ENCODE results near the gene TTLL7. TPM values are rescaled to one million over a fixed set of nuclear protein-coding genes. Genes with fewer than 3 reads are reported as not detected.

TTLL7 gene
- total RNA-seq, 3 donors from 2014 or later, result 0.05 to 0.57 (median 0.40) TPM

- Mint-ChIP-seq H3K36me3 (ENCODE audit: insufficient read depth) (no peaks in the 10 kb centered on the region), H3K4me3 (no peak overlapping the region), H3K9me3 (no peaks in the 10 kb centered on the region), H3K27me3 (ENCODE audit: low read depth) (peaks cover 19% of the 10 kb centered on the region), H3K4me1 (ENCODE audit: low read depth) (no peaks in the 10 kb centered on the region)
- DNase-seq (no peak), ATAC-seq (no peak)
Observed at GRCh38 chr1:83909687-83910086, 89.2 kb downstream of the TTLL7 start.

- DNase-seq, result no peak
- Mint-ChIP-seq H3K36me3 (ENCODE audit: insufficient read depth) (no peaks in the 10 kb centered on the region), H3K9me3 (no peaks in the 10 kb centered on the region), H3K4me1 (ENCODE audit: low read depth) (no peaks in the 10 kb centered on the region), H3K27me3 (ENCODE audit: low read depth) (peaks cover 17% of the 10 kb centered on the region), H3K4me3 (no peak overlapping the region)
- no peak for ATAC-seq
Observed at GRCh38 chr1:83905315-83905907, 93.5 kb downstream of the TTLL7 start.

GRCh38 chr1:83901547-83902155 is 97.3 kb downstream of the TTLL7 start:
- H3K36me3 Mint-ChIP-seq (ENCODE audit: insufficient read depth), result no peaks in the 10 kb centered on the region
- no peaks in the 10 kb centered on the region for H3K4me1 Mint-ChIP-seq (ENCODE audit: low read depth)
- H3K9me3 Mint-ChIP-seq, result no peaks in the 10 kb centered on the region
- ATAC-seq, result no peak
- DNase-seq, result no peak
- H3K4me3 Mint-ChIP-seq, result no peak overlapping the region
- H3K27me3 Mint-ChIP-seq (ENCODE audit: low read depth), result peaks cover 2% of the 10 kb centered on the region

- peaks cover 2% of the 10 kb centered on the region for H3K27me3 Mint-ChIP-seq (ENCODE audit: low read depth)
- H3K4me1 Mint-ChIP-seq (ENCODE audit: low read depth), result no peaks in the 10 kb centered on the region
- H3K36me3 Mint-ChIP-seq (ENCODE audit: insufficient read depth), result no peaks in the 10 kb centered on the region
- ATAC-seq (no peak), DNase-seq (no peak)
- no peak overlapping the region for H3K4me3 Mint-ChIP-seq
- H3K9me3 Mint-ChIP-seq, result no peaks in the 10 kb centered on the region
Observed at GRCh38 chr1:83900524-83900923, 98.4 kb downstream of the TTLL7 start.

- ATAC-seq (no peak), DNase-seq (no peak)
- Mint-ChIP-seq H3K4me3 (no peak overlapping the region), H3K4me1 (ENCODE audit: low read depth) (no peaks in the 10 kb centered on the region), H3K27me3 (ENCODE audit: low read depth) (no peaks in the 10 kb centered on the region), H3K36me3 (ENCODE audit: insufficient read depth) (no peaks in the 10 kb centered on the region), H3K9me3 (no peaks in the 10 kb centered on the region)
Observed at GRCh38 chr1:83897516-83897915, 101.4 kb downstream of the TTLL7 start.

GRCh38 chr1:83896299-83896698 is 102.6 kb downstream of the TTLL7 start:
- DNase-seq, result no peak
- Mint-ChIP-seq H3K36me3 (ENCODE audit: insufficient read depth) (no peaks in the 10 kb centered on the region), H3K4me1 (ENCODE audit: low read depth) (no peaks in the 10 kb centered on the region), H3K4me3 (no peak overlapping the region), H3K27me3 (ENCODE audit: low read depth) (no peaks in the 10 kb centered on the region), H3K9me3 (no peaks in the 10 kb centered on the region)
- ATAC-seq, result no peak

- DNase-seq, result no peak
- Mint-ChIP-seq H3K27me3 (ENCODE audit: low read depth) (peaks cover 3% of the 10 kb centered on the region), H3K4me3 (no peak overlapping the region), H3K36me3 (ENCODE audit: insufficient read depth) (no peaks in the 10 kb centered on the region), H3K9me3 (no peaks in the 10 kb centered on the region), H3K4me1 (ENCODE audit: low read depth) (no peaks in the 10 kb centered on the region)
- ATAC-seq, result no peak
Observed at GRCh38 chr1:83889707-83890106, 109.2 kb downstream of the TTLL7 start.

GRCh38 chr1:83887483-83887882 is 111.4 kb downstream of the TTLL7 start:
- no peaks in the 10 kb centered on the region for H3K9me3 Mint-ChIP-seq
- peaks cover 3% of the 10 kb centered on the region for H3K27me3 Mint-ChIP-seq (ENCODE audit: low read depth)
- no peaks in the 10 kb centered on the region for H3K36me3 Mint-ChIP-seq (ENCODE audit: insufficient read depth)
- DNase-seq (no peak), ATAC-seq (no peak)
- no peak overlapping the region for H3K4me3 Mint-ChIP-seq
- no peaks in the 10 kb centered on the region for H3K4me1 Mint-ChIP-seq (ENCODE audit: low read depth)

GRCh38 chr1:83883979-83884378 is 115.0 kb downstream of the TTLL7 start:
- Mint-ChIP-seq H3K4me1 (ENCODE audit: low read depth) (no peaks in the 10 kb centered on the region), H3K9me3 (no peaks in the 10 kb centered on the region), H3K4me3 (no peak overlapping the region), H3K36me3 (ENCODE audit: insufficient read depth) (no peaks in the 10 kb centered on the region), H3K27me3 (ENCODE audit: low read depth) (peaks cover 2% of the 10 kb centered on the region)
- ATAC-seq (no peak), DNase-seq (no peak)

- DNase-seq (no peak), ATAC-seq (no peak)
- Mint-ChIP-seq H3K36me3 (ENCODE audit: insufficient read depth) (no peaks in the 10 kb centered on the region), H3K27me3 (ENCODE audit: low read depth) (peaks cover 2% of the 10 kb centered on the region), H3K4me1 (ENCODE audit: low read depth) (no peaks in the 10 kb centered on the region), H3K4me3 (no peak overlapping the region), H3K9me3 (no peaks in the 10 kb centered on the region)
Observed at GRCh38 chr1:83882906-83883305, 116.0 kb downstream of the TTLL7 start.

- H3K4me3 Mint-ChIP-seq, result no peak overlapping the region
- no peak for DNase-seq
- H3K27me3 Mint-ChIP-seq (ENCODE audit: low read depth), result peaks cover 5% of the 10 kb centered on the region
- ATAC-seq, result no peak
- no peaks in the 10 kb centered on the region for H3K4me1 Mint-ChIP-seq (ENCODE audit: low read depth)
- no peaks in the 10 kb centered on the region for H3K36me3 Mint-ChIP-seq (ENCODE audit: insufficient read depth)
- H3K9me3 Mint-ChIP-seq, result no peaks in the 10 kb centered on the region
Observed at GRCh38 chr1:83872515-83872914, 126.4 kb downstream of the TTLL7 start.

GRCh38 chr1:83864991-83865390 is 133.9 kb downstream of the TTLL7 start:
- no peak for ATAC-seq

GRCh38 chr1:83860490-83861221 is 138.3 kb downstream of the TTLL7 start:
- Mint-ChIP-seq H3K36me3 (ENCODE audit: insufficient read depth) (no peaks in the 10 kb centered on the region), H3K9me3 (no peaks in the 10 kb centered on the region), H3K4me3 (peak overlapping the region; percentile 79), H3K4me1 (ENCODE audit: low read depth) (peaks cover 7% of the 10 kb centered on the region), H3K27me3 (ENCODE audit: low read depth) (peaks cover 2% of the 10 kb centered on the region)
- ATAC-seq, result peak; percentile 92
- peak; percentile 71 for DNase-seq

More at GRCh38 chr1:83864991-83865390, 133.9 kb downstream of the TTLL7 start:
- peaks cover 2% of the 10 kb centered on the region for H3K27me3 Mint-ChIP-seq (ENCODE audit: low read depth)
- DNase-seq, result no peak
- H3K36me3 Mint-ChIP-seq (ENCODE audit: insufficient read depth), result no peaks in the 10 kb centered on the region
- no peak overlapping the region for H3K4me3 Mint-ChIP-seq
- H3K9me3 Mint-ChIP-seq, result no peaks in the 10 kb centered on the region
- H3K4me1 Mint-ChIP-seq (ENCODE audit: low read depth), result peaks cover 5% of the 10 kb centered on the region

GRCh38 chr1:83857716-83858115 is 141.2 kb downstream of the TTLL7 start:
- Mint-ChIP-seq H3K36me3 (ENCODE audit: insufficient read depth) (no peaks in the 10 kb centered on the region), H3K27me3 (ENCODE audit: low read depth) (peaks cover 2% of the 10 kb centered on the region), H3K9me3 (no peaks in the 10 kb centered on the region), H3K4me1 (ENCODE audit: low read depth) (peaks cover 7% of the 10 kb centered on the region), H3K4me3 (no peak overlapping the region)
- ATAC-seq (no peak), DNase-seq (no peak)

- H3K27me3 Mint-ChIP-seq (ENCODE audit: low read depth), result peaks cover 2% of the 10 kb centered on the region
- peaks cover 7% of the 10 kb centered on the region for H3K4me1 Mint-ChIP-seq (ENCODE audit: low read depth)
- no peaks in the 10 kb centered on the region for H3K9me3 Mint-ChIP-seq
- DNase-seq, result no peak
- no peaks in the 10 kb centered on the region for H3K36me3 Mint-ChIP-seq (ENCODE audit: insufficient read depth)
- ATAC-seq, result no peak
- H3K4me3 Mint-ChIP-seq, result no peak overlapping the region
Observed at GRCh38 chr1:83857103-83857502, 141.8 kb downstream of the TTLL7 start.
